Medulla oblongata (tissue), 1 donor: ENCODE data around the gene STK10.
A peak's percentile ranks its signal among the peaks of the same experiment; 100 is the strongest.
"Not testable (repeated sequence)": the region's sequence is repeated elsewhere in the genome, so short reads cannot be mapped to it uniquely, and the experiment has no call there.

Source experiments
- DNase-seq: peaks from one replicate; pipeline ENCODE4 v3.0.0-alpha.2; 2015; ENCODE audit errors: extremely low spot score

The STK10 gene

GRCh38 chr5:172188033-172188892, at the start of gene STK10:
Gene STK10 (minus strand): TSS chr5:172188224. CDS start chr5:172188042, 182 bp downstream.
- peak; percentile 95 for DNase-seq

GRCh38 chr5:172235827-172236736, 48.1 kb upstream of the STK10 start:
- DNase-seq, result no peak

GRCh38 chr5:172235132-172235780, 47.2 kb upstream of the STK10 start:
- DNase-seq, result peak; percentile 19

- no peak for DNase-seq
Observed at GRCh38 chr5:172234031-172234430, 46.0 kb upstream of the STK10 start.

GRCh38 chr5:172229904-172230303, 41.9 kb upstream of the STK10 start:
- no peak for DNase-seq

GRCh38 chr5:172224996-172225395, 37.0 kb upstream of the STK10 start:
- no peak for DNase-seq

- DNase-seq, result no peak
Observed at GRCh38 chr5:172223901-172224873, 36.2 kb upstream of the STK10 start.

GRCh38 chr5:172219296-172219695, 31.3 kb upstream of the STK10 start:
- no peak for DNase-seq

GRCh38 chr5:172216345-172216744, 28.3 kb upstream of the STK10 start:
- no peak for DNase-seq

- no peak for DNase-seq
Observed at GRCh38 chr5:172213126-172213525, 25.1 kb upstream of the STK10 start.

GRCh38 chr5:172211676-172212075, 23.7 kb upstream of the STK10 start:
- DNase-seq, result no peak

GRCh38 chr5:172209714-172210113, 21.7 kb upstream of the STK10 start:
- DNase-seq, result no peak

GRCh38 chr5:172207511-172207910, 19.5 kb upstream of the STK10 start:
- DNase-seq, result no peak

GRCh38 chr5:172205984-172206383, 18.0 kb upstream of the STK10 start:
- not testable (repeated sequence) for DNase-seq

- no peak for DNase-seq
Observed at GRCh38 chr5:172200476-172200875, 12.5 kb upstream of the STK10 start.

GRCh38 chr5:172199446-172199845, 11.4 kb upstream of the STK10 start:
- DNase-seq, result no peak

- DNase-seq, result not testable (repeated sequence)
Observed at GRCh38 chr5:172197775-172198174, 9.8 kb upstream of the STK10 start.

- no peak for DNase-seq
Observed at GRCh38 chr5:172194985-172195774, 7.2 kb upstream of the STK10 start.

GRCh38 chr5:172193872-172194271, 5.8 kb upstream of the STK10 start, which contains the start of gene EFCAB9:
Gene EFCAB9 (plus strand): TSS chr5:172194172. CDS start chr5:172194173, 1 bp downstream.
- DNase-seq, result no peak
